ENCODE data around the gene GNA15.
"Not testable (repeated sequence)": the region's sequence is repeated elsewhere in the genome, so short reads cannot be mapped to it uniquely, and the experiment has no call there.

The GNA15 gene

DNA sequence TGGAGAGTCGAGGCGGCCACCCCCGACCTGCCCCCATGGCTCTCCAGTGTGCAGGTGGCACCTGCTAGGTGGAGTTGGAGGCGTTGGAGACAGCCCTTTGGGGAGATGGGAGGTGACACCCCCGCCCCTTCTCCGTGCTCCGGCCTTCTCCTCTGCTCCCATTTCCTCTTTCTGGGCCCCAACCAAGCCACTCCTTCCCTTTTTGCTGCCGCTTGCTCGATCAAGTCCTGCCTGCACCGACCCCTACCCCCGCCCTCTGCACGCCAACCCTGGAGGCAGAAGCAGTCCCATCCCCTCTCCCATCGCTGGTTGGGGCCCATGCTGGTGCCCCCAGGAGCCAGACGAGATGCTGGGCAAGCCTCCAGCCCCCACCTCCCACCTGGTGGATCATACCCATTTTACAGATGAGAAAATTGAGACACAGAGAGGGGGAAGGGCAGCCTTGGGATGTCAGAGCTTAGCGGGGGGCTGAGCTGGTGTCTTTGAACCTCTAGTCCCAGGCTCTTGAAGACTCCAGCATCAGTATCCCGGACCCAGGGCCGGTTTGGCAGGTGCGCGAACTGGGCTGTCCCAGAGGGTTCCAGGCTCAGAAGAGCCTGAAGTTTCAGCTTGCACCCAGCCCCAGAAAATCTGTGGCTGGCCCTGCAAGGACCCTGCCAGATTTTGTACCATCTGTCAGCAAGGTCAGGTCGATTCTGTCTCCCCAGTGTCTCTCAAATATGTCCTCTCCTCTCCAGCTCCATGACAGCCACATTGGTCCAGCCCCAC lies 10.3 kb downstream of the GNA15 start:
- Histone ChIP-seq H3K4me3 (ENCODE audit: low read length) (no peak overlapping the region), H3K9ac (ENCODE audit: low read length) (no peak overlapping the region), H3K36me3 (ENCODE audit: control insufficient read depth, insufficient read depth, low read length, severe bottlenecking) (no peaks in the 10 kb centered on the region), H3K4me1 (ENCODE audit: control insufficient read depth, insufficient read depth, low read length) (peaks cover 17% of the 10 kb centered on the region), H3K9me3 (ENCODE audit: control insufficient read depth, low read length) (no peaks in the 10 kb centered on the region), H3K27me3 (replicated peaks; ENCODE audit: control insufficient read depth, insufficient read depth, low read length) (peaks cover 5% of the 10 kb centered on the region)
- DNase-seq (ENCODE audit: low read depth), result no peak

DNA sequence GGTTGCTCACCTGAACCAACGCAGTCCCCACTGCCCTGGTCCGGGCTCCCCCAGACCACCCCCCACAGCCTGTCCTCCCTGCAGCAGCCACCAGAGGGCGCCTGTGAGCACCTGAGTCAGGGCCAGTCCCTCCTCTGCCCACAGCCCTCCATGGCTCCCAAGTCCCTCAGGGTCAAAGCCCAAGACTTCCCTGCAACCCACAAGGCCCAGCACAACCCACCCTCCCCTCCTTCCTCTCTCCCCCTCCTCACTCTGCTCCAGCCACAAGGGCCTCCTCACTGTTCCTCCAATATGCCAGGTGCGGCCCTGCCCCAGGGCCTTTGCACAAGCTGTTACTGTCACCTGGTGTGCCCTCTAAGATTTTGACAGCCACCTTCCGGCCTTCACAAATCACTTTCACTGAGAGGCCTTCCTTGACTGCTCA lies 10.9 kb downstream of the GNA15 start:
- H3K4me1 ChIP-seq (ENCODE audit: control insufficient read depth, insufficient read depth, low read length), result peaks cover 13% of the 10 kb centered on the region
- H3K27me3 ChIP-seq (replicated peaks; ENCODE audit: control insufficient read depth, insufficient read depth, low read length), result peaks cover 5% of the 10 kb centered on the region
- no peak overlapping the region for H3K9ac ChIP-seq (ENCODE audit: low read length)
- H3K4me3 ChIP-seq (ENCODE audit: low read length), result no peak overlapping the region
- no peaks in the 10 kb centered on the region for H3K9me3 ChIP-seq (ENCODE audit: control insufficient read depth, low read length)
- peak; percentile 23 for DNase-seq (ENCODE audit: low read depth)
- H3K36me3 ChIP-seq (ENCODE audit: control insufficient read depth, insufficient read depth, low read length, severe bottlenecking), result no peaks in the 10 kb centered on the region

DNA sequence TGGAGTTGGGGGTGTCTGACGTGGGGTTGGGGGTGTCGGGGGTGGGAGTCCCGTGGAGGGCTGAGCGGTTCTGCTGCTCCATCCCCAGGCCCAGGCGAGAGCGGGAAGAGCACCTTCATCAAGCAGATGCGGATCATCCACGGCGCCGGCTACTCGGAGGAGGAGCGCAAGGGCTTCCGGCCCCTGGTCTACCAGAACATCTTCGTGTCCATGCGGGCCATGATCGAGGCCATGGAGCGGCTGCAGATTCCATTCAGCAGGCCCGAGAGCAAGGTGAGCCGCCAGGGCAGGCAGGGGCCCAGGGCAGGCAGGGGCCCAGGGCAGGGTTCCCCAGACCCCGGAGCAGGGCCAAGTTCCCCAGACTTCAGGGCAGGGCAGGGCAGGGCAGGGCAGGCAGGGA lies 12.7 kb downstream of the GNA15 start:
- no peak for DNase-seq (ENCODE audit: low read depth)
- H3K27me3 ChIP-seq (replicated peaks; ENCODE audit: control insufficient read depth, insufficient read depth, low read length), result peaks cover 5% of the 10 kb centered on the region
- no peaks in the 10 kb centered on the region for H3K36me3 ChIP-seq (ENCODE audit: control insufficient read depth, insufficient read depth, low read length, severe bottlenecking)
- no peaks in the 10 kb centered on the region for H3K4me1 ChIP-seq (ENCODE audit: control insufficient read depth, insufficient read depth, low read length)
- H3K9me3 ChIP-seq (ENCODE audit: control insufficient read depth, low read length), result no peaks in the 10 kb centered on the region
- H3K4me3 ChIP-seq (ENCODE audit: low read length), result no peak overlapping the region
- no peak overlapping the region for H3K9ac ChIP-seq (ENCODE audit: low read length)

DNA sequence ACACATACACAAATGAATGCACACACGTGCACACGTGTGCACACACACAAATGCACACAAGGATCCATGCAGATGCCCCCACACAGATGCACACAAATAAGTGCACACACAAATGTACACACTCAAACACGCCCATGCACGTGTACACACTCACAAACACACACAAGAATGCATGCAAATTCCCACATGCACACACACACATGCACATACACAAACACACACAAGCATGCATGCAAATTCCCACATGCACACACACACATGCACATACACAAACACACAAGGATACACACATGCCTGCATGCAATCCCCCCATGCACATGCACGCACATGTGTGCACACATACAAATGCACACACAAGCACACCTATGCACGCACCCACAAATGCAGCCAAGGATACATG lies 13.3 kb downstream of the GNA15 start:
- H3K4me3 ChIP-seq (ENCODE audit: low read length), result no peak overlapping the region
- peaks cover 5% of the 10 kb centered on the region for H3K27me3 ChIP-seq (replicated peaks; ENCODE audit: control insufficient read depth, insufficient read depth, low read length)
- H3K9ac ChIP-seq (ENCODE audit: low read length), result no peak overlapping the region
- no peaks in the 10 kb centered on the region for H3K4me1 ChIP-seq (ENCODE audit: control insufficient read depth, insufficient read depth, low read length)
- no peaks in the 10 kb centered on the region for H3K9me3 ChIP-seq (ENCODE audit: control insufficient read depth, low read length)
- no peak for DNase-seq (ENCODE audit: low read depth)
- no peaks in the 10 kb centered on the region for H3K36me3 ChIP-seq (ENCODE audit: control insufficient read depth, insufficient read depth, low read length, severe bottlenecking)

DNA sequence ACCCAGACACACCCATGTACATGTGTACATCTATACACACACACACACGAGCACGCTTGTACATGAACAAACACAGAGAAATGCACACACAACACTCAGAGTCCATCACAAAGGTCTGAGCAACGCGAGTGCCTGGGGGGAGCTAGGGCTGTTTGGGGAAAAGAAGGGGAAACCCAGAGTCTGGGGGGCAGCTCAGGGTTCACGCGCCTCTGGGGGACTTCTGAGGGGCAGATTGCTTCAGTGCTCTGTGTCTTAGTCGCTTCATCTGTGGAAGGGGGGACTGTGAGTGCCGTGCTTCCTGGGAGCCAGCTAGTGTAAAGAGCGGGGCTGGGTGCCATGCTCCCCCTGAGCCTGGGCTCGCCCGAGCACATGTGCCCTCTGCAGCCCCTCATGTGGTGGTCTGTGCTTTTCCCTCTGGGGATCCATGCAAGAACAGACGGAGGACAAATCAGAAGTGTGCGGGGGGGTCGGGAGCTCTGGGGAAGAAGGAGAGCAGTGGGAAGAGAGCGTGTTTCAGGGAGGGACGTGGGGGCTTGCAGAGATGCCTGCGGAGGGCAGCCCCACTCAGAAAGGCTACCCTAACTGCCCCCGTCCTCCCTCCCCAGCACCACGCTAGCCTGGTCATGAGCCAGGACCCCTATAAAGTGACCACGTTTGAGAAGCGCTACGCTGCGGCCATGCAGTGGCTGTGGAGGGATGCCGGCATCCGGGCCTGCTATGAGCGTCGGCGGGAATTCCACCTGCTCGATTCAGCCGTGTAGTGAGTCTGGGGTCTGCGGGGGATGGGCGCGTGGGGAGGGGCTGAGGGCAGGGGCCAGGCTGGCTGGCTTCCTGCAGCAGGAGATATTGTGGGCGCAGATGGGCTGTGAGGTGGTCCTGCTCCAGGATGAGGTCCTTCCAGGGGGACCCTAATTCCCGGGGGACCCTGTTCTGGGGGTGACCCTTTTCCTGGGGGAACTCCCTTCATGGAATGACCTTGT lies 14.0 kb downstream of the GNA15 start:
- Histone ChIP-seq H3K9ac (ENCODE audit: low read length) (no peak overlapping the region), H3K27me3 (replicated peaks; ENCODE audit: control insufficient read depth, insufficient read depth, low read length) (peaks cover 5% of the 10 kb centered on the region), H3K9me3 (ENCODE audit: control insufficient read depth, low read length) (no peaks in the 10 kb centered on the region), H3K4me3 (ENCODE audit: low read length) (no peak overlapping the region), H3K4me1 (ENCODE audit: control insufficient read depth, insufficient read depth, low read length) (peaks cover 4% of the 10 kb centered on the region), H3K36me3 (ENCODE audit: control insufficient read depth, insufficient read depth, low read length, severe bottlenecking) (no peaks in the 10 kb centered on the region)
- no peak for DNase-seq (ENCODE audit: low read depth)

DNA sequence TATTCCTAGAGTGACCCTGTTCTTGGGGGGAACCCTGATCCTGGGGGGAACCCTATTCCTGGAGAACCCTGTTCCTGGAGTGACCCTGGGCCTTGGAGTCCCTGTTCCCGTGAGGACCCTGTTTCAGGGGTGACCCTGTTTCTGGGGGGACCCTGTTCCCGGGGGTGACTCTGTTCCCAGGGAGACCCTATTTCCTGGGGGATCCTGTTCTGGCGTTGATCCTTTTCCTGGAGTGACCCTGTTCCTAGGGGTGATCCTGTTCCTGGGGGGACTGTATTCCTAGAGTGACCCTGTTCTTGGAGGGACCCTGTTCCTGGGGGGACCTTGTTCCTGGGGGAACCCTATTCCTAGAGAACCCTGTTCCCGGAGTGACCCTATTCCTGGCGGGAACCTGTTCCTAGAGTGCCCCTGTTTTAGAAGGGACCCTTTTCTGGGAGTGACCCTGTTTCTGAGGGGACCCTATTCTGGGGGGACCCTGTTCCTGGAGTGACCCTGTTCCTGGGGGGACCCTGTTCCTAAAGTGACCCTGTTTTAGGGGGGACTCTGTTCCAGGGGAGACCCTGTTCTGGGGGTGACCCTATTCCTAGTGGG lies 15.0 kb downstream of the GNA15 start:
- Histone ChIP-seq H3K4me1 (ENCODE audit: control insufficient read depth, insufficient read depth, low read length) (peaks cover 12% of the 10 kb centered on the region), H3K4me3 (ENCODE audit: low read length) (no peak overlapping the region), H3K27me3 (replicated peaks; ENCODE audit: control insufficient read depth, insufficient read depth, low read length) (peaks cover 5% of the 10 kb centered on the region), H3K9ac (ENCODE audit: low read length) (no peak overlapping the region), H3K36me3 (ENCODE audit: control insufficient read depth, insufficient read depth, low read length, severe bottlenecking) (no peaks in the 10 kb centered on the region), H3K9me3 (ENCODE audit: control insufficient read depth, low read length) (no peaks in the 10 kb centered on the region)
- DNase-seq (ENCODE audit: low read depth), result no peak

DNA sequence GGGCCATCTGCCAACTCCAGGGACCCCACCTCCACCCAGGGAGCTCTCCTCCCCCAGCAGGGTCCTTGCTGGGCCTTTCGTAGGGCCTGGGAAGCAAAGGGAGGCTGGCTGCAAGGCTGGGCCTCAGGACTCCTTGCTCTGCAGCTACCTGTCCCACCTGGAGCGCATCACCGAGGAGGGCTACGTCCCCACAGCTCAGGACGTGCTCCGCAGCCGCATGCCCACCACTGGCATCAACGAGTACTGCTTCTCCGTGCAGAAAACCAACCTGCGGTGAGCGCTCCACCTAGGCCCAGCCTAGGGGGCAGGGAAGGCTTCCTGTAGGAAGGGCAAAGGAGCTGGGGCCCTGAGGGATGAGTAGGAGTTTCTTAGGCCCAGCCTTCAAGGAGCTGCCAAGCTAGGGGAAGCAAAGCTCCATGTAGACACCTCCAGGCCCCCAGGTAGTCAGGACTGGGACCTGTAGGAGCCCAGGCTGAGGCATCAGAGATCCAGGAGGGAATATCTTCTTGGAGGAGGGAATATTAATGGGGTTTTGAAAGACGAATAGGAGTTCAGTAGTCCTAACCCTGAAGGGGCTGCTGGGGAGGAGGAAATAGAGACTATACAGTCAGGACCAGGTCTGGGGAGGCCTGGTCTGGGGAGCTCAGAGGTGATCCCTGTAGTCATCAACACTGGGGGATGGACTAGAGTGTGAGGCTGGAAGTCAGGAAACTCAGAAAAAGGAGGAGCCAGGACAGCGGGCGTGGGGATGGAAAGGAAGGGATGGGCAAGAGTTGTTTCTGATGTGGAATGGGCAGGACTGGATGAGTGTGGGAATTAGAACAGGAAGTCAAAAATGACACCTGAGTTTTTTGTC lies 16.0 kb downstream of the GNA15 start:
- DNase-seq (ENCODE audit: low read depth), result no peak
- Histone ChIP-seq H3K4me3 (ENCODE audit: low read length) (no peak overlapping the region), H3K9me3 (ENCODE audit: control insufficient read depth, low read length) (no peaks in the 10 kb centered on the region), H3K36me3 (ENCODE audit: control insufficient read depth, insufficient read depth, low read length, severe bottlenecking) (no peaks in the 10 kb centered on the region), H3K9ac (ENCODE audit: low read length) (no peak overlapping the region), H3K27me3 (replicated peaks; ENCODE audit: control insufficient read depth, insufficient read depth, low read length) (peaks cover 5% of the 10 kb centered on the region), H3K4me1 (ENCODE audit: control insufficient read depth, insufficient read depth, low read length) (peaks cover 12% of the 10 kb centered on the region)

DNA sequence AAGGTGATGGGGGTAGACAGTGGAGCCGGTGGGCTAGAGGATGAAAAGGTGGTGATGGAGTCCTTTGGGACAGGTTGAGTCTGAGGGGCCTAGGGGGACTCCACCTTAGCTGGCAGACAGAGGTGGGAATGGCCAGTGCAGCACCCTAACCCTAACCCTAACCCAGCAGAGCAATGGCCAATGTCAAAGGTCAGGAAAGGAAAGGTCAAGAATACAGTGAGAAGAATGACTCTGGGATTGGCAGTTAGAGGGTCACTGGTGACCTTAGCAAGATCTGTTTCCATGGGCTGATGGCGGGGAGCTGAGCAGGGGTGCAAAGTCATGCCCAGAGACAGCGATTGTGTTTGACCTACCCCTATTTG lies 16.6 kb downstream of the GNA15 start:
- no peaks in the 10 kb centered on the region for H3K9me3 ChIP-seq (ENCODE audit: control insufficient read depth, low read length)
- H3K4me1 ChIP-seq (ENCODE audit: control insufficient read depth, insufficient read depth, low read length), result peaks cover 12% of the 10 kb centered on the region
- H3K4me3 ChIP-seq (ENCODE audit: low read length), result no peak overlapping the region
- no peak for DNase-seq (ENCODE audit: low read depth)
- H3K36me3 ChIP-seq (ENCODE audit: control insufficient read depth, insufficient read depth, low read length, severe bottlenecking), result no peaks in the 10 kb centered on the region
- H3K9ac ChIP-seq (ENCODE audit: low read length), result no peak overlapping the region
- peaks cover 5% of the 10 kb centered on the region for H3K27me3 ChIP-seq (replicated peaks; ENCODE audit: control insufficient read depth, insufficient read depth, low read length)

DNA sequence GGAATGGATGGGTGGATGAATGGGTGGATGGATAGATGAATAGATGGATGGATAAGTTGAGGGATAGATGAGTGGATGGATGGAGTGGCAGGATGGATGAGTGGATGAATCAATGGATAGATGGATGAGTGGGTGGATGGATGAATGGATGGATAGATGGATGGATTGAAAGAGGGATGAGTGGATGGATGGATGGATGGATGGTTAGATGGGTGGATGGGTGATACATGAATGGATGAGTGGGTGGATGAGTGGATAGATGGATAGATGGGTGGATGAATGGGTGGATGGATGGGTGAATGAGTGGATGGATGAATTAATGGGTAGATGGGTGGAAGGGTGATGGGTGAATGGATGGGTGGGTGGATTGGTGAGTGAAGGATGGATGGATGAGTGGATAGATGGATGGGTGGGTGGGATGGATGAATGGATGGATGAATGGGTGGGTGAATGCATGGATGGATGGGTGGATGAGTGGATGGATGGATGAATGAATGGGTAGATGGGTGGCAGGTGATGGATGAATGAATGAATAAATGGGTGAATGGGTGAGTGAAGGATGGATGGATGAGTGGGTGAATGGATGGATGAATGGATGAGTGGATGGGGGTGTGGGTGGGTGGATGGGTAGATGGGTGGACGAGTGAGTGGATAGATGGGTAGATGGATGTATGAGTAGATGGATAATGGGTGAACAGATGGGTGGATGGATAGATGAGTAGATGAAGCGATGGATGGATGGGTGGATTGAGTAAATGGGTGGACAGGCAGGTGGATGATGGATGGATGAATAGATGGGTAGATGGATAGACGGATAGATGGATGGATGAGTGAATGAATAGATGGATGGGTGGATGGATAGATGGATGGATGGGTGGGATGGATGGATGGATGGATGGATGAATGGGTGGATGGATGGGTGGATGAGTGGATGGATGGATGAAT lies 17.7 kb downstream of the GNA15 start:
- Histone ChIP-seq H3K27me3 (replicated peaks; ENCODE audit: control insufficient read depth, insufficient read depth, low read length) (peaks cover 5% of the 10 kb centered on the region), H3K9me3 (ENCODE audit: control insufficient read depth, low read length) (no peaks in the 10 kb centered on the region), H3K4me3 (ENCODE audit: low read length) (no peak overlapping the region), H3K4me1 (ENCODE audit: control insufficient read depth, insufficient read depth, low read length) (peaks cover 22% of the 10 kb centered on the region), H3K9ac (ENCODE audit: low read length) (no peak overlapping the region), H3K36me3 (ENCODE audit: control insufficient read depth, insufficient read depth, low read length, severe bottlenecking) (no peaks in the 10 kb centered on the region)
- DNase-seq (ENCODE audit: low read depth), result no peak

DNA sequence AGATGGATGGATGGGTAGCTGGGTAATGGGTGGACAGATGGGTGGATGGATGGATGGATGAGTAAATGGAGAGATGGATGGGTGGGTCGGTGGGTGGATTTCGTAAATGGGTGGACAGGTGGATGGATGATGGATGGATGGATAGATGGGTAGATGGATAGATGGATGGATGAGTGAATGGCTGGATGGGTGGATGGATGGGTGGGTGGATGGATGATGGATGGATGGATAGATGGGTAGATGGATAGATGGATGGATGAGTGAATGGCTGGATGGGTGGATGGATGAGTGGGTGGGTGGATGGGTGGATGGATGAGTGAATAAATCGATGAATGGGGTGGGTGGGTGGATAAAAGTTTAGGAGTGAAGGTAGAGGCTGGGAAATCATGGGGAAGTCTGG lies 18.6 kb downstream of the GNA15 start:
- H3K27me3 ChIP-seq (replicated peaks; ENCODE audit: control insufficient read depth, insufficient read depth, low read length); H3K9me3 ChIP-seq (ENCODE audit: control insufficient read depth, low read length); DNase-seq (ENCODE audit: low read depth); H3K4me3 ChIP-seq (ENCODE audit: low read length); H3K36me3 ChIP-seq (ENCODE audit: control insufficient read depth, insufficient read depth, low read length, severe bottlenecking): not testable (repeated sequence)
- Histone ChIP-seq H3K9ac (ENCODE audit: low read length) (peak overlapping the region; percentile 75), H3K4me1 (ENCODE audit: control insufficient read depth, insufficient read depth, low read length) (peaks cover 25% of the 10 kb centered on the region)

Measured in adipocyte (in vitro differentiated cells).